Measurements from ENCODE around the gene PARD3.

PARD3 gene

GRCh38 chr10:34104829-34105572 is 710.1 kb downstream of the PARD3 start:
- Histone ChIP-seq H3K9me3 (ENCODE audit: control insufficient read depth in 1 of 2, low read length in 2 of 2) (no peaks in the 10 kb centered on the region), H3K36me3 (ENCODE audit: control insufficient read depth in 1 of 2, insufficient read depth in 2 of 2, low read length in 2 of 2) (no peaks in the 10 kb centered on the region), H3K27me3 (ENCODE audit: low read depth, low read length) (no peaks in the 10 kb centered on the region), H3K4me3 (ENCODE audit: low read depth in 1 of 2, low read length in 2 of 2) (no peak overlapping the region), H3K27ac (ENCODE audit: low read length) (no peak overlapping the region), H3K4me1 (ENCODE audit: control insufficient read depth in 1 of 2, insufficient read depth in 2 of 2, low read length in 2 of 2) (peaks cover 0 to 8% of the 10 kb centered on the region in 2 donors)

DNA sequence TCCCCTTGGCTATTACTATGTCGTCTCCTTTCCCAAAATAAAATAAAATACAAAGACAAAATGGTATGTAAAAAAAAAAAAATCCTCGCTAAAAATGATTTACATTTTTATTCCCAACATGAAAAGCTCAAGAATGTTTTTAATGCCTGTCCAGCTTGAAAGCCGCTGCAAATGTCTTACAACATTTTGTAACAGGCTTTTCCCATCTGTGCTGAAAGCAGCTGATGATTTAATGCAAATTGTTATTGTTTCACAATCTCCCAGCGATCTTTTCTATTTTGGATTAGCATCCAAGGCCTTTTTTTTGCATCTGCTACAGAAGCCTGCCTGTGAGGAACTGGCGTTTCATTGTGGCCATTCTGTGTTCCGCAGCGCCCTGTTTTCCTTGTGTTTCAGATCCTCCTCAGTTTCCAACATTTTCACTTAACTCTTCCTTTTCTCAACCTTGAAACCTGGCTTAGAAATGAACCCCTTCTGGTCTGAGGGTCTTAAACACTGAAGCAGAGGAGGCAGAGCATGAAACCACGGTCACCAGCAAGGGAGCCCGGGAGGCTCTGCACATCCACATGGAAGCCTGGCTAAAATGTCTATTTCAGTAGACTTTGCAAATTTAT is 712.1 kb downstream of the PARD3 start:
- peaks cover 0 to 8% of the 10 kb centered on the region in 2 donors for H3K4me1 ChIP-seq (ENCODE audit: control insufficient read depth in 1 of 2, insufficient read depth in 2 of 2, low read length in 2 of 2)
- H3K4me3 ChIP-seq (ENCODE audit: low read depth in 1 of 2, low read length in 2 of 2): no peak overlapping the region
- no peaks in the 10 kb centered on the region for H3K27me3 ChIP-seq (ENCODE audit: low read depth, low read length)
- H3K27ac ChIP-seq (ENCODE audit: low read length): peak overlapping the region; percentile 68
- peaks cover 0 to 2% of the 10 kb centered on the region in 2 donors for H3K9me3 ChIP-seq (ENCODE audit: control insufficient read depth in 1 of 2, low read length in 2 of 2)
- H3K36me3 ChIP-seq (ENCODE audit: control insufficient read depth in 1 of 2, insufficient read depth in 2 of 2, low read length in 2 of 2): no peaks in the 10 kb centered on the region

- H3K36me3 ChIP-seq (ENCODE audit: control insufficient read depth in 1 of 2, insufficient read depth in 2 of 2, low read length in 2 of 2): no peaks in the 10 kb centered on the region
- H3K27ac ChIP-seq (ENCODE audit: low read length): peak overlapping the region; percentile 68
- H3K27me3 ChIP-seq (ENCODE audit: low read depth, low read length): no peaks in the 10 kb centered on the region
- H3K9me3 ChIP-seq (ENCODE audit: control insufficient read depth in 1 of 2, low read length in 2 of 2): peaks cover 0 to 2% of the 10 kb centered on the region in 2 donors
- H3K4me1 ChIP-seq (ENCODE audit: control insufficient read depth in 1 of 2, insufficient read depth in 2 of 2, low read length in 2 of 2): peaks cover 0 to 8% of the 10 kb centered on the region in 2 donors
- H3K4me3 ChIP-seq (ENCODE audit: low read depth in 1 of 2, low read length in 2 of 2): peak overlapping the region in 1 of 2 donors; percentile 9
Observed at GRCh38 chr10:34102237-34102673, 712.8 kb downstream of the PARD3 start.

DNA sequence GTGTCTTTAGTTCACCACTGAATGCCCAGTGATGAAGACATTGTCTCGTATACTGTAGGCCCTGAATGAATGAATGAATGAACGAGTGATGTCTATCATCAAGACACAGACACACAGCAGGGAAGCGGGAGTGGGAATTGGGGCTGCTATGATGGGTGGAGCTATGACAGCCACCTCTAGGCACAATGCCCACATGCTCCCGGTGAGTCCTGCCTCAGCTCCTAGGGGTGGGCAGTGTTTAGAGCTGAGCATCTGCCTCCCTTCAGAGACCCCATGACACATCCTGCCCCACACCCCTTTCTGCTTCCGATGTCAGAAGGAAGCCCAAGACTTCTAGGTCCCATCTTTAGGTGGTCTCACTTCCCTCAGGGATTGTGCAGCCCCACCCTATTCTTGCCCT is 714.1 kb downstream of the PARD3 start:
- Histone ChIP-seq H3K4me3 (ENCODE audit: low read depth in 1 of 2, low read length in 2 of 2) (no peak overlapping the region), H3K27ac (ENCODE audit: low read length) (no peak overlapping the region), H3K27me3 (ENCODE audit: low read depth, low read length) (no peaks in the 10 kb centered on the region), H3K4me1 (ENCODE audit: control insufficient read depth in 1 of 2, insufficient read depth in 2 of 2, low read length in 2 of 2) (peaks cover 0 to 8% of the 10 kb centered on the region in 2 donors), H3K36me3 (ENCODE audit: control insufficient read depth in 1 of 2, insufficient read depth in 2 of 2, low read length in 2 of 2) (no peaks in the 10 kb centered on the region), H3K9me3 (ENCODE audit: control insufficient read depth in 1 of 2, low read length in 2 of 2) (peaks cover 0 to 2% of the 10 kb centered on the region in 2 donors)

GRCh38 chr10:34098821-34099567 is 716.1 kb downstream of the PARD3 start:
- Histone ChIP-seq H3K4me3 (ENCODE audit: low read depth in 1 of 2, low read length in 2 of 2) (no peak overlapping the region), H3K36me3 (ENCODE audit: control insufficient read depth in 1 of 2, insufficient read depth in 2 of 2, low read length in 2 of 2) (no peaks in the 10 kb centered on the region), H3K9me3 (ENCODE audit: control insufficient read depth in 1 of 2, low read length in 2 of 2) (peaks cover 2 to 10% of the 10 kb centered on the region in 2 donors), H3K4me1 (ENCODE audit: control insufficient read depth in 1 of 2, insufficient read depth in 2 of 2, low read length in 2 of 2) (peaks cover 0 to 8% of the 10 kb centered on the region in 2 donors), H3K27ac (ENCODE audit: low read length) (no peak overlapping the region), H3K27me3 (ENCODE audit: low read depth, low read length) (no peaks in the 10 kb centered on the region)

DNA sequence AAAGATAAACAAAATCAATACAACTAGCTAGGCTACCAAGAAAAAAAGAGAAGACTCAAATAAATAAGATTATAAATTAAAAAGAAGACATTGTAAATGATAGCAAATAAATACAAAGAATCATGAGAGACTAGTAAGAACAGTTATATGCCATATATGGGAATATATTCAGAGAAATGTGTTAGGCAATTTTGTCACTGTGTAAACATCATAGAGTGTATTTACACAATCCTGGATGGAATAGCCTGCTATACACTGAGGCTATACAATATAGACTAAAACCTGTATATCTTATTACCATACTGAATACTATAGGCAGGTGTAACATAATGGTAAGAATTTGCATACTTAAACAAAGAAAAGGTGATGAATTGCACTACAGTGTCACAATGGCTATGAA is 717.4 kb downstream of the PARD3 start:
- no peaks in the 10 kb centered on the region for H3K27me3 ChIP-seq (ENCODE audit: low read depth, low read length)
- no peak overlapping the region for H3K4me3 ChIP-seq (ENCODE audit: low read depth in 1 of 2, low read length in 2 of 2)
- H3K36me3 ChIP-seq (ENCODE audit: control insufficient read depth in 1 of 2, insufficient read depth in 2 of 2, low read length in 2 of 2): no peaks in the 10 kb centered on the region
- H3K9me3 ChIP-seq (ENCODE audit: control insufficient read depth in 1 of 2, low read length in 2 of 2): peaks cover 2 to 10% of the 10 kb centered on the region in 2 donors
- peaks cover 0 to 8% of the 10 kb centered on the region in 2 donors for H3K4me1 ChIP-seq (ENCODE audit: control insufficient read depth in 1 of 2, insufficient read depth in 2 of 2, low read length in 2 of 2)
- H3K27ac ChIP-seq (ENCODE audit: low read length): no peak overlapping the region

- H3K9me3 ChIP-seq (ENCODE audit: control insufficient read depth in 1 of 2, low read length in 2 of 2): peaks cover 2 to 10% of the 10 kb centered on the region in 2 donors
- H3K27ac ChIP-seq (ENCODE audit: low read length): no peak overlapping the region
- no peaks in the 10 kb centered on the region for H3K27me3 ChIP-seq (ENCODE audit: low read depth, low read length)
- no peaks in the 10 kb centered on the region for H3K4me1 ChIP-seq (ENCODE audit: control insufficient read depth in 1 of 2, insufficient read depth in 2 of 2, low read length in 2 of 2)
- H3K36me3 ChIP-seq (ENCODE audit: control insufficient read depth in 1 of 2, insufficient read depth in 2 of 2, low read length in 2 of 2): no peaks in the 10 kb centered on the region
- no peak overlapping the region for H3K4me3 ChIP-seq (ENCODE audit: low read depth in 1 of 2, low read length in 2 of 2)
Observed at GRCh38 chr10:34094961-34095360, 720.1 kb downstream of the PARD3 start.

GRCh38 chr10:34094146-34094696 is 720.9 kb downstream of the PARD3 start:
- Histone ChIP-seq H3K27ac (ENCODE audit: low read length) (no peak overlapping the region), H3K4me1 (ENCODE audit: control insufficient read depth in 1 of 2, insufficient read depth in 2 of 2, low read length in 2 of 2) (no peaks in the 10 kb centered on the region), H3K36me3 (ENCODE audit: control insufficient read depth in 1 of 2, insufficient read depth in 2 of 2, low read length in 2 of 2) (no peaks in the 10 kb centered on the region), H3K4me3 (ENCODE audit: low read depth in 1 of 2, low read length in 2 of 2) (no peak overlapping the region), H3K9me3 (ENCODE audit: control insufficient read depth in 1 of 2, low read length in 2 of 2) (peaks cover 0 to 10% of the 10 kb centered on the region in 2 donors), H3K27me3 (ENCODE audit: low read depth, low read length) (no peaks in the 10 kb centered on the region)

DNA sequence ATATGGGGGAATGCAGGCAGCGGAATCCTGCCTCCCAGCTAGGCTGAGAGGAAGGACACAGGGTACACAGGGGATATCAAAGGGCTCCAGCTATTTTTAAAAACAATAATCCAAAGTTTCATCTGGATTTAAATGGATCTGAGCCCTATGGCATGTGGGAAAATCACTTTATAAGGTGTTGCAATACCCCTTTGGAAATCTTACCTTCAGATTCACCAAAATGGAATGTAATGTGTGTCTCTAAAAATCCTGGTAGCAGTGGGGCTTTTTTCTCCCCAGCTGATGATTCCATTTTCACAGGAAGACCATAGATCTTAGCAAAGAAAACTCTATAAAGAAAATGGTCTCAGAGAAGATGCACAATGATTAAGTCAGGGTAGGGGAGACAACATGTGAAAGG is 722.2 kb downstream of the PARD3 start:
- Histone ChIP-seq H3K36me3 (ENCODE audit: control insufficient read depth in 1 of 2, insufficient read depth in 2 of 2, low read length in 2 of 2) (no peaks in the 10 kb centered on the region), H3K4me3 (ENCODE audit: low read depth in 1 of 2, low read length in 2 of 2) (no peak overlapping the region), H3K4me1 (ENCODE audit: control insufficient read depth in 1 of 2, insufficient read depth in 2 of 2, low read length in 2 of 2) (no peaks in the 10 kb centered on the region), H3K27ac (ENCODE audit: low read length) (no peak overlapping the region), H3K9me3 (ENCODE audit: control insufficient read depth in 1 of 2, low read length in 2 of 2) (peaks cover 0 to 10% of the 10 kb centered on the region in 2 donors), H3K27me3 (ENCODE audit: low read depth, low read length) (no peaks in the 10 kb centered on the region)

GRCh38 chr10:34091635-34092195 is 723.4 kb downstream of the PARD3 start:
- no peaks in the 10 kb centered on the region for H3K27me3 ChIP-seq (ENCODE audit: low read depth, low read length)
- H3K36me3 ChIP-seq (ENCODE audit: control insufficient read depth in 1 of 2, insufficient read depth in 2 of 2, low read length in 2 of 2): no peaks in the 10 kb centered on the region
- peaks cover 0 to 10% of the 10 kb centered on the region in 2 donors for H3K9me3 ChIP-seq (ENCODE audit: control insufficient read depth in 1 of 2, low read length in 2 of 2)
- no peaks in the 10 kb centered on the region for H3K4me1 ChIP-seq (ENCODE audit: control insufficient read depth in 1 of 2, insufficient read depth in 2 of 2, low read length in 2 of 2)
- H3K4me3 ChIP-seq (ENCODE audit: low read depth in 1 of 2, low read length in 2 of 2): no peak overlapping the region
- H3K27ac ChIP-seq (ENCODE audit: low read length): no peak overlapping the region

- H3K27ac ChIP-seq (ENCODE audit: low read length): no peak overlapping the region
- no peaks in the 10 kb centered on the region for H3K4me1 ChIP-seq (ENCODE audit: control insufficient read depth in 1 of 2, insufficient read depth in 2 of 2, low read length in 2 of 2)
- no peaks in the 10 kb centered on the region for H3K36me3 ChIP-seq (ENCODE audit: control insufficient read depth in 1 of 2, insufficient read depth in 2 of 2, low read length in 2 of 2)
- H3K4me3 ChIP-seq (ENCODE audit: low read depth in 1 of 2, low read length in 2 of 2): no peak overlapping the region
- peaks cover 0 to under 1% of the 10 kb centered on the region in 2 donors for H3K9me3 ChIP-seq (ENCODE audit: control insufficient read depth in 1 of 2, low read length in 2 of 2)
- H3K27me3 ChIP-seq (ENCODE audit: low read depth, low read length): no peaks in the 10 kb centered on the region
Observed at GRCh38 chr10:34089253-34089652, 725.8 kb downstream of the PARD3 start.

Measured in muscle layer of duodenum (tissue), 2 donors.